Suprapubic skin (tissue), 3 donors: ENCODE measurements around the gene SARM1.

ENCODE experiments used
- POLR2A ChIP-seq, 2 donors: fragments of 450-650 bp; IDR thresholded peaks; one replicate each; pipeline ENCODE4 v1.6.1; 2017; ENCODE audit warnings: antibody characterized with exemption in 2 of 2, mild to moderate bottlenecking in 2 of 2, moderate library complexity in 2 of 2
- TF ChIP-seq, protein P1 (sequence below), 2 donors: fragments of 200-600 bp in 1 of 2; fragments of 450-650 bp in 1 of 2; sonication (generic) in 1 of 2; IDR thresholded peaks; one replicate each; pipeline ENCODE4 v1.5.1; 2016 to 2019; ENCODE audit warnings: antibody characterized with exemption in 2 of 2, mild to moderate bottlenecking in 1 of 2, moderate library complexity in 1 of 2

- TF ChIP-seq, protein P1, sequence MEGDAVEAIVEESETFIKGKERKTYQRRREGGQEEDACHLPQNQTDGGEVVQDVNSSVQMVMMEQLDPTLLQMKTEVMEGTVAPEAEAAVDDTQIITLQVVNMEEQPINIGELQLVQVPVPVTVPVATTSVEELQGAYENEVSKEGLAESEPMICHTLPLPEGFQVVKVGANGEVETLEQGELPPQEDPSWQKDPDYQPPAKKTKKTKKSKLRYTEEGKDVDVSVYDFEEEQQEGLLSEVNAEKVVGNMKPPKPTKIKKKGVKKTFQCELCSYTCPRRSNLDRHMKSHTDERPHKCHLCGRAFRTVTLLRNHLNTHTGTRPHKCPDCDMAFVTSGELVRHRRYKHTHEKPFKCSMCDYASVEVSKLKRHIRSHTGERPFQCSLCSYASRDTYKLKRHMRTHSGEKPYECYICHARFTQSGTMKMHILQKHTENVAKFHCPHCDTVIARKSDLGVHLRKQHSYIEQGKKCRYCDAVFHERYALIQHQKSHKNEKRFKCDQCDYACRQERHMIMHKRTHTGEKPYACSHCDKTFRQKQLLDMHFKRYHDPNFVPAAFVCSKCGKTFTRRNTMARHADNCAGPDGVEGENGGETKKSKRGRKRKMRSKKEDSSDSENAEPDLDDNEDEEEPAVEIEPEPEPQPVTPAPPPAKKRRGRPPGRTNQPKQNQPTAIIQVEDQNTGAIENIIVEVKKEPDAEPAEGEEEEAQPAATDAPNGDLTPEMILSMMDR (IDR thresholded peaks at IDR 0.05), result no peak
- TF ChIP-seq POLR2A (IDR thresholded peaks at IDR 0.05), result no peak
Measured at GRCh38 chr17:28357901-28358197, 13.6 kb upstream of the SARM1 start.
